HepG2 (cell line): Measurements from ENCODE around the gene ARL16. TPM values are rescaled to one million over a fixed set of nuclear protein-coding genes. Genes with fewer than 3 reads are reported as not detected.
A peak's percentile ranks its signal among the peaks of the same experiment; 100 is the strongest.

ENCODE experiments used
- ATAC-seq: fragments of 200-7000 bp; cut with Tn5 transposase; 3 replicates; pipeline ENCODE4 v1.9.1; 2020; ENCODE audit warnings: mild to moderate bottlenecking, moderate library complexity
- BruUV-seq: library from RNA; stranded (reverse); fragments of 400-500 nt; replicated peaks from 2 replicates; lab custom pipeline; 2021; lab: Mats Ljungman, UMichigan
- CTCF ChIA-PET: fragments of 300-600 bp; formaldehyde crosslinking; extraction: SDS; loops from one replicate; lab custom pipeline; 2021; ENCODE audit warnings: low total read pairs, inconsistent platforms, low intra/inter-chr PET ratio; lab: Yijun Ruan, JAX
- POLR2A ChIA-PET: fragments of 350-600 bp; sonication (Branson Sonifier 250); formaldehyde crosslinking; loops from one replicate; lab custom pipeline; 2020; ENCODE audit warnings: antibody characterized with exemption, inconsistent platforms; lab: Yijun Ruan, JAX
- DNase-seq: peaks from one replicate; pipeline ENCODE4 v3.0.0-alpha.2; 2015; ENCODE audit warnings: low spot score
- FAIRE-seq: peaks from 3 replicates; lab custom pipeline; 2011; peaks lifted over from hg19 to GRCh38; lab: Jason Lieb, UNC
- H2AFZ ChIP-seq: one replicate; pipeline ENCODE4 v1.6.1; 2011; ENCODE audit warnings: low read length, inconsistent platforms
- H3K27ac ChIP-seq: fragments of 300-600 bp; 3 replicates; pipeline ENCODE4 v1.8.0; 2011; ENCODE audit warnings: mixed run types, mild to moderate bottlenecking, mixed read lengths, low read length, inconsistent platforms; ENCODE audit not compliant: insufficient read depth; ENCODE audit errors: extremely low read length
- H3K27me3 ChIP-seq, 2 experiments: fragments of 200-600 bp in 1 of 2; 2 replicates in 1 of 2; 3 replicates in 1 of 2; pipeline versions ENCODE4 v1.6.0 to v1.8.0; 2011; ENCODE audit warnings: low read length in 2 of 2, mild to moderate bottlenecking in 2 of 2, moderate library complexity in 2 of 2, inconsistent platforms in 1 of 2; ENCODE audit not compliant: insufficient read depth in 2 of 2, control insufficient read depth in 1 of 2
- H3K36me3 ChIP-seq, 2 experiments: fragments of 200-600 bp in 1 of 2; replicated peaks in 1 of 2; 2 replicates in 1 of 2; 3 replicates in 1 of 2; pipeline versions ENCODE4 v1.5.1 to v1.8.0; 2011; ENCODE audit warnings: low read length in 2 of 2, inconsistent platforms in 1 of 2; ENCODE audit not compliant: insufficient read depth in 2 of 2, control insufficient read depth in 1 of 2
- H3K4me1 ChIP-seq: 2 replicates; pipeline ENCODE4 v1.5.1; 2012; ENCODE audit warnings: low read length, inconsistent platforms; ENCODE audit not compliant: insufficient read depth
- H3K4me2 ChIP-seq: 2 replicates; pipeline ENCODE4 v1.6.0; 2011; ENCODE audit warnings: low read depth, low read length, inconsistent platforms
- H3K4me3 ChIP-seq, 3 experiments: fragments of 200-600 bp in 1 of 3; sonication (generic), shearing (Covaris generic) in 1 of 3; replicated peaks in 1 of 3; 2 replicates each; pipeline ENCODE4 v1.5.1; 2011 to 2016; ENCODE audit warnings: low read length in 3 of 3, inconsistent platforms in 2 of 3, low read depth in 2 of 3, mild to moderate bottlenecking in 2 of 3, control low read depth in 1 of 3, mixed read lengths in 1 of 3; ENCODE audit not compliant: insufficient read depth in 1 of 3
- H3K79me2 ChIP-seq: one replicate; pipeline ENCODE4 v1.6.1; 2011; ENCODE audit warnings: low read length, inconsistent platforms; ENCODE audit not compliant: insufficient read depth
- H3K9ac ChIP-seq: 2 replicates; pipeline ENCODE4 v1.6.0; 2011; ENCODE audit warnings: mild to moderate bottlenecking, low read depth, low read length, inconsistent platforms; ENCODE audit not compliant: insufficient read depth
- H3K9me3 ChIP-seq: 2 replicates; pipeline ENCODE4 v1.5.1; 2012; ENCODE audit warnings: mild to moderate bottlenecking, low read length
- H4K20me1 ChIP-seq: 2 replicates; pipeline ENCODE4 v1.6.0; 2011; ENCODE audit warnings: inconsistent platforms, mild to moderate bottlenecking, low read length, moderate library complexity; ENCODE audit not compliant: insufficient read depth
- GLMP ChIP-seq: sonication (generic); formaldehyde crosslinking; IDR thresholded peaks from 2 replicates; pipeline ENCODE4 v1.9.0; 2021; ENCODE audit warnings: missing genetic modification reagents, mild to moderate bottlenecking, borderline replicate concordance
- MTERF4 ChIP-seq: sonication (generic); formaldehyde crosslinking; IDR thresholded peaks from 2 replicates; pipeline ENCODE4 v1.8.0; 2023; ENCODE audit warnings: mild to moderate bottlenecking, missing genetic modification reagents
- POGK ChIP-seq: sonication (generic); formaldehyde crosslinking; conservative IDR thresholded peaks from 2 replicates; pipeline ENCODE4 v1.8.0; 2022; ENCODE audit warnings: mild to moderate bottlenecking, moderate library complexity, missing genetic modification reagents
- POGZ ChIP-seq: sonication (generic); formaldehyde crosslinking; IDR thresholded peaks from 2 replicates; pipeline ENCODE4 v1.4.0; 2020; ENCODE audit warnings: mild to moderate bottlenecking, missing genetic modification reagents
- SOX13 ChIP-seq, 3 experiments: fragments of 450-650 bp in 1 of 3; sonication (generic) in 1 of 3; formaldehyde crosslinking in 1 of 3; IDR thresholded peaks in 2 of 3; conservative IDR thresholded peaks in 1 of 3; 2 replicates each; pipeline versions ENCODE4 v1.5.0 to v1.6.1; 2016 to 2020; ENCODE audit warnings: antibody characterized with exemption in 1 of 3, mild to moderate bottlenecking in 1 of 3, missing compliant biosample characterization in 1 of 3, missing genetic modification reagents in 1 of 3, moderate library complexity in 1 of 3
- ZHX2 ChIP-seq, 2 experiments: sonication (generic) in 1 of 2; formaldehyde crosslinking in 1 of 2; IDR thresholded peaks; 2 replicates each; pipeline versions ENCODE4 v1.6.1 to v1.9.0; 2014 to 2022; ENCODE audit warnings: antibody characterized with exemption in 1 of 2, borderline replicate concordance in 1 of 2, inconsistent platforms in 1 of 2, low read depth in 1 of 2, missing genetic modification reagents in 1 of 2
- ZNF12 ChIP-seq: sonication (generic); formaldehyde crosslinking; IDR thresholded peaks from 2 replicates; pipeline ENCODE4 v1.5.0; 2020; ENCODE audit warnings: missing genetic modification reagents
- WGBS: methylation state at CpG from one replicate; pipeline ENCODE4 v1.1.6; 2017; ENCODE audit warnings: low lambda C conversion rate; 5-methylcytosine and 5-hydroxymethylcytosine counted together
- in situ Hi-C: cut with HindIII; loops from 2 replicates; pipeline ENCODE4 v1.10.0; 2017; ENCODE audit warnings: low pct_unique_long_range_greater_than_20kb; ENCODE audit not compliant: extremely low pct_ligation_motif_present
- intact Hi-C: fragments of 100-400 bp; cut with micrococcal nuclease; formaldehyde crosslinking; loops from one replicate; pipeline ENCODE4 v1.10.0; 2022; ENCODE audit not compliant: unreplicated experiment
- polyA plus RNA-seq, 8 experiments: library from polyadenylated mRNA; depleted of rRNA in 3 of 8; stranded (reverse) in 7 of 8; unstranded in 1 of 8; fragments of >200 nt; fragmentation: Illumina TruSeq in 4 of 8; extraction: Trizol in 4 of 8; gene quantifications; 2 replicates each; pipeline versions ENCODE4 v1.2.1 to v1.2.3, GENCODE V29; 2011 to 2016; ENCODE audit warnings: low read depth in 4 of 8, missing spikeins in 1 of 8, mixed read lengths in 1 of 8; ENCODE audit not compliant: insufficient read depth in 1 of 8
- total RNA-seq, 5 experiments: library from RNA; depleted of rRNA; stranded (reverse); fragments of >200 nt; fragmentation: Illumina TruSeq; extraction: Trizol; gene quantifications; 2 replicates each; pipeline ENCODE4 v1.2.3, GENCODE V29; 2016; ENCODE audit warnings: low read depth in 1 of 5

The ARL16 gene
- total and polyA plus RNA-seq, 2 of the 13 experiments (the other 11 are each of a cell fraction or from before 2014, with no cell fraction given) = 20.8 to 30.8 TPM

- Histone ChIP-seq H3K4me1 (peaks cover 32% of the 10 kb centered on the region), H3K27ac (peak overlapping the region; percentile 93), H3K9ac (peak overlapping the region; percentile 93), H4K20me1 (no peaks in the 10 kb centered on the region), H3K4me2 (peak overlapping the region; percentile 96), H3K27me3 (no peaks in the 10 kb centered on the region; a peak in 1 of 5 replicates), H3K9me3 (no peaks in the 10 kb centered on the region), H3K79me2 (peaks cover 31% of the 10 kb centered on the region), H3K4me3 (peak overlapping the region in 2 of 3 experiments; percentile 6 to 92; a peak in 1 of 6 replicates), H3K36me3 (peaks cover 18 to 37% of the 10 kb centered on the region in 2 experiments), H2AFZ (no peak overlapping the region)
- ATAC-seq (no peak), DNase-seq (peak; percentile 34), FAIRE-seq (no peak)
- CTCF ChIA-PET = no interaction called here
- in situ Hi-C loops (no loop called here), intact Hi-C loops (no loop called here)
- no TSS peak for BruUV-seq
- 85% methylated on average over 24 of the region's 29 CpGs for WGBS
- POLR2A ChIA-PET = interaction anchor here (0.8 to 6.3 kb wide), 7 partner anchors 8 to 44 kb away, joined by 3 to 143 read pairs (median 50); partner anchors contain the start of genes ARL16, CCDC137, HGS and MRPL12
- TF ChIP-seq MTERF4 (peak; percentile 93), ZHX2 (IDR thresholded peaks at IDR 0.05; ENCODE audit: low read depth) (0 out of 2 replicates have a peak, but pooled peaks have one; percentile 39), ZHX2 (CRISPR knock-in tag; IDR thresholded peaks at IDR 0.05; ENCODE audit: borderline replicate concordance) (no peak), GLMP (no peak), POGK (CRISPR knock-in tag) (0 out of 2 replicates have a peak, but pooled peaks have one; percentile 56), SOX13 (IDR thresholded peaks at IDR 0.05) (no peak), SOX13 (CRISPR knock-in tag; conservative IDR thresholded peaks at IDR 0.05 in 1 of 2, IDR thresholded peaks at IDR 0.05 in 1 of 2) (peak in 1 of 2 experiments; percentile 9; a peak in 1 of 4 replicates), ZNF12 (CRISPR knock-in tag) (no peak), POGZ (peak; percentile 38; the same call in 1 of the 2 replicates)
These were observed 27.1 kb upstream of the ARL16 start for GRCh38 chr17:81710514-81711308.
